HepG2 (cell line): ENCODE measurements around the gene SAMD10. TPM values are rescaled to one million over a fixed set of nuclear protein-coding genes. Genes with fewer than 3 reads are reported as not detected.

Experiments
- HMGXB3 ChIP-seq: sonication (generic); formaldehyde crosslinking; IDR thresholded peaks from 2 replicates; pipeline ENCODE4 v1.4.0; 2020; ENCODE audit warnings: missing genetic modification reagents, borderline replicate concordance
- SIN3B ChIP-seq: fragments of 150-350 bp; IDR thresholded peaks from 2 replicates; pipeline ENCODE4 v1.6.1; 2014; ENCODE audit warnings: low read length
- SOX6 ChIP-seq, 2 experiments: fragments of 450-650 bp in 1 of 2; sonication (generic) in 1 of 2; formaldehyde crosslinking in 1 of 2; IDR thresholded peaks; 2 replicates each; pipeline versions ENCODE4 v1.4.0 to v1.6.1; 2017 to 2020; ENCODE audit warnings: antibody characterized with exemption in 1 of 2, mild to moderate bottlenecking in 1 of 2, missing genetic modification reagents in 1 of 2
- TCF7 ChIP-seq: sonication (generic); IDR thresholded peaks from 2 replicates; pipeline ENCODE4 v1.6.1; 2016; ENCODE audit warnings: antibody characterized with exemption, low read depth
- ZBTB8A ChIP-seq: sonication (generic); formaldehyde crosslinking; IDR thresholded peaks from 2 replicates; pipeline ENCODE4 v1.4.0; 2020; ENCODE audit warnings: mild to moderate bottlenecking, low read depth, missing genetic modification reagents, borderline replicate concordance
- ZKSCAN1 ChIP-seq: fragments of 150-350 bp; IDR thresholded peaks from 2 replicates; pipeline ENCODE4 v1.6.1; 2014; ENCODE audit warnings: low read length
- ZNF761 ChIP-seq: sonication (generic); formaldehyde crosslinking; conservative IDR thresholded peaks from 2 replicates; pipeline ENCODE4 v1.4.0; 2020; ENCODE audit warnings: mild to moderate bottlenecking, missing genetic modification reagents
- ZNF782 ChIP-seq: sonication (generic); formaldehyde crosslinking; IDR thresholded peaks from 2 replicates; pipeline ENCODE4 v1.4.0; 2020; ENCODE audit warnings: missing genetic modification reagents, mild to moderate bottlenecking, borderline replicate concordance
- polyA plus RNA-seq, 8 experiments: library from polyadenylated mRNA; depleted of rRNA in 3 of 8; stranded (reverse) in 7 of 8; unstranded in 1 of 8; fragments of >200 nt; fragmentation: Illumina TruSeq in 4 of 8; extraction: Trizol in 4 of 8; gene quantifications; 2 replicates each; pipeline versions ENCODE4 v1.2.1 to v1.2.3, GENCODE V29; 2011 to 2016; ENCODE audit warnings: low read depth in 4 of 8, missing spikeins in 1 of 8, mixed read lengths in 1 of 8; ENCODE audit not compliant: insufficient read depth in 1 of 8
- total RNA-seq, 5 experiments: library from RNA; depleted of rRNA; stranded (reverse); fragments of >200 nt; fragmentation: Illumina TruSeq; extraction: Trizol; gene quantifications; 2 replicates each; pipeline ENCODE4 v1.2.3, GENCODE V29; 2016; ENCODE audit warnings: low read depth in 1 of 5
- TF ChIP-seq, protein P1 (sequence below): sonication (generic); formaldehyde crosslinking; IDR thresholded peaks from 2 replicates; pipeline ENCODE4 v1.4.0; 2020; ENCODE audit warnings: missing genetic modification reagents
- TF ChIP-seq, protein P2 (sequence below): IDR thresholded peaks from 2 replicates; pipeline ENCODE4 v1.6.1; 2012; ENCODE audit warnings: low read depth, low read length, improper control_type of control experiment
- TF ChIP-seq, protein P3 (sequence below): sonication (generic); formaldehyde crosslinking; IDR thresholded peaks from 2 replicates; pipeline ENCODE4 v1.4.0; 2020; ENCODE audit warnings: mild to moderate bottlenecking, missing genetic modification reagents

SAMD10 gene
- total and polyA plus RNA-seq, 2 of the 13 experiments (the other 11 are each of a cell fraction or from before 2014, with no cell fraction given): 6.1 to 11.0 TPM

DNA sequence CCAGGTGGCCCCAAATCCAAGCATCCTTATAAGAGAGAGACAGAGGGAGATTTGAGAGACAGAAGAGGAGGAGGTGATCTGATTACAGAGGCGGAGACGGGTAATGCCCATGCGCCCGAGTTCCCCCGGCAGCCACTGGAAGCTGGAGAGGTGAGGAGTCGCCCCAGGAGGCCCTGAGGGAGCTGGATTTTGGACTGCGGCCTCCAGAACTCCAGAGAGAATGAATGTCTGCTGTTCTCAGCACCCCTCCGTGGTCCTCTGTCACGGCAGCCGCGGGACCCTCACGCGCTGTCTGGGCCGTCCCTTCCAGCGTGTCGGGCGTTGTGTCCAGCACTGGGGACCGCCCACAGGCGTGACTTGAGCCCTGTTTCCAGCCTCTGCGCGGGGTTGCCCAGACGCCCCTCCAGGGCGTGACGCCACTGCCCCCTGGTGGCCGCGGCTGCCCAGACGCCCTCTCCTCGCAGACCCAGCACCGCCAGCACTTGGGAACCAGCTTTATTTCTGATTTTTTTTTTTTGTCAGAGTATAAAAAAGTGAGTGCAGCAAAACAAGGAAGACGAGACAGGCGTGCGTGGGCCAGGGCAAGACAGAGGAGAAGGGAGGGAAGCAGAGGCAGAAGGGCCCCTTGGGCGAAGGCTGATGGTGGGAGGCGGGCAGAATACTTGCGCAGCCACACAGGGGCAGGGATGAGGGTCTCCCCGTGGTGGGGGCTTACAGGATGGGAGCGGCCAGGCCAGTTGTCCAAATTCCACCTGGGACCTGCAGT lies 5.6 kb downstream of the SAMD10 start (continued):
- TF ChIP-seq ZKSCAN1: no peak
- peak; percentile 83; the same call in 1 of the 2 replicates for TF ChIP-seq ZNF761
- TF ChIP-seq SOX6 (IDR thresholded peaks at IDR 0.05): no peak
- peak; percentile 71 for TF ChIP-seq SOX6 (CRISPR knock-in tag; IDR thresholded peaks at IDR 0.05)
- TF ChIP-seq ZBTB8A (CRISPR knock-in tag): peak; percentile 99
- no peak for TF ChIP-seq HMGXB3 (CRISPR knock-in tag)
- TF ChIP-seq TCF7: no peak
- TF ChIP-seq, protein P1, sequence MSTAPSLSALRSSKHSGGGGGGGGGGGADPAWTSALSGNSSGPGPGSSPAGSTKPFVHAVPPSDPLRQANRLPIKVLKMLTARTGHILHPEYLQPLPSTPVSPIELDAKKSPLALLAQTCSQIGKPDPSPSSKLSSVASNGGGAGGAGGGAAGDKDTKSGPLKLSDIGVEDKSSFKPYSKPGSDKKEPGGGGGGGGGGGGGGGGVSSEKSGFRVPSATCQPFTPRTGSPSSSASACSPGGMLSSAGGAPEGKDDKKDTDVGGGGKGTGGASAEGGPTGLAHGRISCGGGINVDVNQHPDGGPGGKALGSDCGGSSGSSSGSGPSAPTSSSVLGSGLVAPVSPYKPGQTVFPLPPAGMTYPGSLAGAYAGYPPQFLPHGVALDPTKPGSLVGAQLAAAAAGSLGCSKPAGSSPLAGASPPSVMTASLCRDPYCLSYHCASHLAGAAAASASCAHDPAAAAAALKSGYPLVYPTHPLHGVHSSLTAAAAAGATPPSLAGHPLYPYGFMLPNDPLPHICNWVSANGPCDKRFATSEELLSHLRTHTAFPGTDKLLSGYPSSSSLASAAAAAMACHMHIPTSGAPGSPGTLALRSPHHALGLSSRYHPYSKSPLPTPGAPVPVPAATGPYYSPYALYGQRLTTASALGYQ (CRISPR knock-in tag): peak; percentile 74; the same call in 1 of the 2 replicates
- TF ChIP-seq ZNF782 (CRISPR knock-in tag): peak; percentile 92; the same call in 1 of the 2 replicates
- TF ChIP-seq SIN3B: peak; percentile 40; the same call in 1 of the 2 replicates
- TF ChIP-seq, protein P2, sequence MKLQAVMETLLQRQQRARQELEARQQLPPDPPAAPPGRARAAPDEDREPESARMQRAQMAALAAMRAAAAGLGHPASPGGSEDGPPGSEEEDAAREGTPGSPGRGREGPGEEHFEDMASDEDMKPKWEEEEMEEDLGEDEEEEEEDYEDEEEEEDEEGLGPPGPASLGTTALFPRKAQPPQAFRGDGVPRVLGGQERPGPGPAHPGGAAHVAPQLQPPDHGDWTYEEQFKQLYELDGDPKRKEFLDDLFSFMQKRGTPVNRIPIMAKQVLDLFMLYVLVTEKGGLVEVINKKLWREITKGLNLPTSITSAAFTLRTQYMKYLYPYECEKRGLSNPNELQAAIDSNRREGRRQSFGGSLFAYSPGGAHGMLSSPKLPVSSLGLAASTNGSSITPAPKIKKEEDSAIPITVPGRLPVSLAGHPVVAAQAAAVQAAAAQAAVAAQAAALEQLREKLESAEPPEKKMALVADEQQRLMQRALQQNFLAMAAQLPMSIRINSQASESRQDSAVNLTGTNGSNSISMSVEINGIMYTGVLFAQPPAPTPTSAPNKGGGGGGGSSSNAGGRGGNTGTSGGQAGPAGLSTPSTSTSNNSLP: no peak
- TF ChIP-seq, protein P3, sequence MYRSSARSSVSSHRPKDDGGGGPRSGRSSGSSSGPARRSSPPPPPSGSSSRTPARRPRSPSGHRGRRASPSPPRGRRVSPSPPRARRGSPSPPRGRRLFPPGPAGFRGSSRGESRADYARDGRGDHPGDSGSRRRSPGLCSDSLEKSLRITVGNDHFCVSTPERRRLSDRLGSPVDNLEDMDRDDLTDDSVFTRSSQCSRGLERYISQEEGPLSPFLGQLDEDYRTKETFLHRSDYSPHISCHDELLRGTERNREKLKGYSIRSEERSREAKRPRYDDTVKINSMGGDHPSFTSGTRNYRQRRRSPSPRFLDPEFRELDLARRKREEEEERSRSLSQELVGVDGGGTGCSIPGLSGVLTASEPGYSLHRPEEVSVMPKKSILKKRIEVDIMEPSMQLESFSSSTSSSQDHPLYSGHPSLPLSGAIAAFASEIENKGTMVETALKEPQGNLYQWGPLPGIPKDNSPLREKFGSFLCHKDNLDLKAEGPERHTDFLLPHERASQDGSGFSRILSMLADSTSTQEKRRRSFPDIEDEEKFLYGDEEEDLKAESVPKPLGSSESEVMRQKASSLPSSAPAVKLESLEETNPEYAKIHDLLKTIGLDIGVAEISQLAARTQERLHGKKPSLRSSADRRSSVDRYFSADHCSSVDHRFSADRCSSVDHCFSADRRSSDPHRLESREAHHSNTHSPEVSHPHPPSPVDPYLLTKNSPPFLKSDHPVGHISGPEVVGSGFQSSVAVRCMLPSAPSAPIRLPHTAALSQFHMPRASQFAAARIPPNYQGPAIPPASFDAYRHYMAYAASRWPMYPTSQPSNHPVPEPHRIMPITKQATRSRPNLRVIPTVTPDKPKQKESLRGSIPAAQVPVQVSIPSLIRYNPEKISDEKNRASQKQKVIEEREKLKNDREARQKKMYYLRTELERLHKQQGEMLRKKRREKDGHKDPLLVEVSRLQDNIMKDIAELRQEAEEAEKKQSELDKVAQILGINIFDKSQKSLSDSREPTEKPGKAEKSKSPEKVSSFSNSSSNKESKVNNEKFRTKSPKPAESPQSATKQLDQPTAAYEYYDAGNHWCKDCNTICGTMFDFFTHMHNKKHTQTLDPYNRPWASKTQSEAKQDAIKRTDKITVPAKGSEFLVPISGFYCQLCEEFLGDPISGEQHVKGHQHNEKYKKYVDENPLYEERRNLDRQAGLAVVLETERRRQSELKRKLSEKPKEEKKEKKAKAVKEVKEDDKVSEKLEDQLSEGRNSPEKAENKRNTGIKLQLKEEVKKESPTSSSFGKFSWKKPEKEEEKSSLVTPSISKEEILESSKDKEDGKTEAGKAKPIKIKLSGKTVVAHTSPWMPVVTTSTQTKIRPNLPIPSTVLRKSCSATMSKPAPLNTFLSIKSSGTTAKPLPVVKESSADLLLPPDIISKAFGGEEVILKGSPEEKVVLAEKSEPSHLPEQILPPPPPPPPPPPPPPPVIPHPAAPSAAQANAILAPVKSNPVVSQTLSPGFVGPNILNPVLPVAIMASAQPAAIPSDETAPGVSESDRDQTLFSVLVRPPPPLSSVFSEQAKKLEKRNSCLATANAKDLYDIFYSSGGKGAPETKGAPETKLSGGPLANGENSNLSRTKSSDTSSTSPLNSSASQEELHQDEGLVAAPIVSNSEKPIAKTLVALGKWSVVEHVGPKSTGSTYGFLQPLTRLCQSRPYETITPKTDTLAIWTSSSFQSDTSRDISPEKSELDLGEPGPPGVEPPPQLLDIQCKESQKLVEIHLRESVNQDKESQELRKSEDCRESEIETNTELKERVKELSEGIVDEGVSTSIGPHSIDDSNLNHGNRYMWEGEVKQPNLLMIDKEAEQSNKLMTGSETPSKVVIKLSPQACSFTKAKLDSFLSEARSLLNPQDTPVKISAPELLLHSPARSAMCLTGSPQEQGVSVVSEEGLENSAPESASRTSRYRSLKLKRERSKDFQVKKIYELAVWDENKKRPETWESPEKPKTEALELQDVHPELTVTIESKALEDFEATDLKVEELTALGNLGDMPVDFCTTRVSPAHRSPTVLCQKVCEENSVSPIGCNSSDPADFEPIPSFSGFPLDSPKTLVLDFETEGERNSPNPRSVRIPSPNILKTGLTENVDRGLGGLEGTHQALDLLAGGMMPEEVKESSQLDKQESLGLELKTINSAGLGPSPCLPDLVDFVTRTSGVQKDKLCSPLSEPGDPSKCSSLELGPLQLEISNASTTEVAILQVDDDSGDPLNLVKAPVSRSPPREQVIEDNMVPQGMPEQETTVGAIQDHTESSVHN (CRISPR knock-in tag): peak; percentile 98
